GM12878 (cell line): ENCODE measurements around the gene WDR76. TPM values are rescaled to one million over a fixed set of nuclear protein-coding genes. Genes with fewer than 3 reads are reported as not detected.

Experiments
- ATAC-seq: fragments of 200-7000 bp; cut with Tn5 transposase; 3 replicates; pipeline ENCODE4 v1.9.1; 2020; ENCODE audit warnings: mild to moderate bottlenecking, moderate library complexity
- BruUV-seq: library from RNA; stranded (reverse); fragments of 400-500 nt; replicated peaks from 2 replicates; lab custom pipeline; 2021; lab: Mats Ljungman, UMichigan
- CTCF ChIA-PET: fragments of 300-600 bp; sonication (Branson Sonifier 250); formaldehyde crosslinking; extraction: SDS; loops from one replicate; lab custom pipeline; 2021; ENCODE audit warnings: inconsistent platforms; lab: Yijun Ruan, JAX
- POLR2A ChIA-PET: fragments of 350-600 bp; formaldehyde crosslinking; extraction: SDS; loops from one replicate; lab custom pipeline; 2021; ENCODE audit warnings: inconsistent platforms; lab: Charles Lee
- RAD21 ChIA-PET: fragments of 300-600 bp; sonication (Branson Sonifier 250); formaldehyde crosslinking; loops from one replicate; lab custom pipeline; 2023; ENCODE audit warnings: antibody characterized with exemption; ENCODE audit not compliant: unreplicated experiment; lab: Charles Lee
- SMC1A ChIA-PET: fragments of 300-600 bp; sonication (Branson Sonifier 250); formaldehyde crosslinking; loops from one replicate; lab custom pipeline; 2023; ENCODE audit not compliant: unreplicated experiment, uncharacterized antibody; lab: Charles Lee
- DNase-seq: peaks from one replicate; pipeline ENCODE4 v3.0.0-alpha.2; 2011; ENCODE audit warnings: low read depth, low spot score
- FAIRE-seq: peaks from 3 replicates; lab custom pipeline; 2011; peaks lifted over from hg19 to GRCh38; lab: Jason Lieb, UNC
- H2AFZ ChIP-seq: 2 replicates; pipeline ENCODE4 v1.6.0; 2011; ENCODE audit warnings: low read depth, low read length, control low read depth; ENCODE audit not compliant: control insufficient read depth
- H3K27ac ChIP-seq: 2 replicates; pipeline ENCODE4 v1.5.1; 2011; ENCODE audit warnings: control low read depth; ENCODE audit not compliant: control insufficient read depth, insufficient read depth
- H3K27me3 ChIP-seq, 2 experiments: replicated peaks in 1 of 2; 2 replicates each; pipeline versions ENCODE4 v1.6.0 to v1.6.1; 2011; ENCODE audit warnings: low read length in 1 of 2; ENCODE audit not compliant: control insufficient read depth in 2 of 2, insufficient read depth in 2 of 2
- H3K36me3 ChIP-seq, 2 experiments: 2 replicates each; pipeline ENCODE4 v1.5.1; 2011; ENCODE audit warnings: low read length in 1 of 2; ENCODE audit not compliant: control insufficient read depth in 2 of 2, insufficient read depth in 2 of 2
- H3K4me1 ChIP-seq: 2 replicates; pipeline ENCODE4 v1.6.1; 2011; ENCODE audit warnings: mild to moderate bottlenecking, low read length, moderate library complexity, mixed read lengths; ENCODE audit not compliant: control insufficient read depth, insufficient read depth
- H3K4me2 ChIP-seq: 2 replicates; pipeline ENCODE4 v1.6.0; 2011; ENCODE audit warnings: control low read depth; ENCODE audit not compliant: control insufficient read depth, insufficient read depth
- H3K4me3 ChIP-seq: fragments of 200-600 bp; sonication (generic); 2 replicates; pipeline ENCODE4 v1.5.1; 2016
- H3K79me2 ChIP-seq: 2 replicates; pipeline ENCODE4 v1.6.0; 2011; ENCODE audit warnings: low read length; ENCODE audit not compliant: control insufficient read depth, insufficient read depth
- H3K9ac ChIP-seq: 2 replicates; pipeline ENCODE4 v1.8.0; 2011; ENCODE audit warnings: low read length, control low read depth, mixed read lengths; ENCODE audit not compliant: control insufficient read depth, insufficient read depth
- H3K9me3 ChIP-seq: replicated peaks from 3 replicates; pipeline ENCODE4 v1.5.1; 2011; ENCODE audit warnings: mild to moderate bottlenecking, low read length; ENCODE audit not compliant: control insufficient read depth, insufficient read depth
- H4K20me1 ChIP-seq: 2 replicates; pipeline ENCODE4 v1.6.0; 2011; ENCODE audit not compliant: control insufficient read depth, insufficient read depth
- ASH2L ChIP-seq: fragments of 300-600, 200-600 bp; sonication (generic); IDR thresholded peaks from 2 replicates; pipeline ENCODE4 v1.6.1; 2017; ENCODE audit warnings: low read depth, mild to moderate bottlenecking, borderline replicate concordance
- ATF7 ChIP-seq: fragments of 450-650 bp; IDR thresholded peaks from 2 replicates; pipeline ENCODE4 v1.6.1; 2016; ENCODE audit warnings: low read depth, mild to moderate bottlenecking
- CBX5 ChIP-seq: sonication (generic); IDR thresholded peaks from 2 replicates; pipeline ENCODE4 v1.6.1; 2016; ENCODE audit warnings: low read depth, moderate library complexity, mild to moderate bottlenecking, inconsistent platforms
- EED ChIP-seq: sonication (generic); IDR thresholded peaks from 2 replicates; pipeline ENCODE4 v1.6.1; 2016; ENCODE audit warnings: antibody characterized with exemption, low read depth
- FOXM1 ChIP-seq: IDR thresholded peaks from 2 replicates; pipeline ENCODE4 v1.6.1; 2012; ENCODE audit warnings: low read depth, mild to moderate bottlenecking, inconsistent platforms, low read length, moderate library complexity
- RAD21 ChIP-seq: IDR thresholded peaks from 2 replicates; pipeline ENCODE4 v1.6.1; 2011; ENCODE audit warnings: mild to moderate bottlenecking, low read depth, low read length, moderate library complexity; ENCODE audit not compliant: insufficient read depth
- RUNX3 ChIP-seq: IDR thresholded peaks from 2 replicates; pipeline ENCODE4 v1.6.1; 2012; ENCODE audit warnings: low read length, inconsistent platforms
- SMARCA5 ChIP-seq: fragments of 450-650 bp; IDR thresholded peaks from 2 replicates; pipeline ENCODE4 v1.6.1; 2017; ENCODE audit warnings: mild to moderate bottlenecking
- SMC3 ChIP-seq: IDR thresholded peaks from 2 replicates; pipeline ENCODE4 v1.6.1; 2011; ENCODE audit warnings: low read length, improper control_type of control experiment, borderline replicate concordance
- YY1 ChIP-seq: IDR thresholded peaks from 2 replicates; pipeline ENCODE4 v1.6.1; 2011; ENCODE audit warnings: low read depth, mild to moderate bottlenecking, low read length
- WGBS: methylation state at CpG from one replicate; pipeline ENCODE4 v1.1.6; 2016; ENCODE audit warnings: low lambda C conversion rate; ENCODE audit not compliant: insufficient replicate concordance, insufficient coverage; ENCODE audit errors: missing lambda C conversion rate; 5-methylcytosine and 5-hydroxymethylcytosine counted together
- in situ Hi-C: fragments of 300-500 bp; cut with MboI; formaldehyde crosslinking; loops from 9 replicates; pipeline ENCODE4 v1.14.3; 2018; ENCODE audit warnings: mixed read lengths
- intact Hi-C: fragments of 100-400 bp; cut with micrococcal nuclease; formaldehyde crosslinking; loops from one replicate; pipeline ENCODE4 v1.14.2; 2022; ENCODE audit not compliant: unreplicated experiment
- polyA plus RNA-seq, 11 experiments: library from polyadenylated mRNA; depleted of rRNA in 4 of 11; unstranded in 6 of 11; stranded (reverse) in 5 of 11; fragments of >200 nt; fragmentation: Nextera tagmentation in 4 of 11; fragmentation: Illumina TruSeq in 1 of 11; extraction: Ambion mirVana in 4 of 11; extraction: Trizol in 1 of 11; gene quantifications; 1 replicate in 1 of 11; 2 replicates in 10 of 11; pipeline versions ENCODE4 v1.2.1 to v1.2.3, GENCODE V29; 2011 to 2016; ENCODE audit warnings: inconsistent platforms in 2 of 11, missing spikeins in 2 of 11, low read depth in 1 of 11
- total RNA-seq, 4 experiments: library from RNA; depleted of rRNA in 3 of 4; stranded (reverse); fragments of >200 nt in 3 of 4; fragmentation: Illumina TruSeq in 1 of 4; extraction: Trizol in 1 of 4; gene quantifications; 2 replicates each; pipeline versions ENCODE4 v1.2.1 to v1.2.3, GENCODE V29; 2013 to 2021
- TF ChIP-seq, protein P1 (sequence below), 3 experiments: IDR thresholded peaks in 2 of 3; conservative IDR thresholded peaks in 1 of 3; 2 replicates each; pipeline ENCODE4 v1.5.1; 2011; ENCODE audit warnings: low read depth in 3 of 3, low read length in 3 of 3, mild to moderate bottlenecking in 3 of 3, control low read depth in 2 of 3, moderate library complexity in 2 of 3, inconsistent platforms in 1 of 3, mixed read lengths in 1 of 3; ENCODE audit not compliant: control insufficient read depth in 2 of 3, insufficient read depth in 1 of 3; ENCODE audit errors: extremely low read depth in 1 of 3
- TF ChIP-seq, protein P2 (sequence below): IDR thresholded peaks from 2 replicates; pipeline ENCODE4 v1.6.1; 2011; ENCODE audit warnings: low read depth, mild to moderate bottlenecking, low read length, moderate library complexity, borderline replicate concordance; ENCODE audit errors: extremely low read depth

WDR76 gene
- total and polyA plus RNA-seq, 10 of the 15 experiments (the other 5 are each of a cell fraction or from before 2014, with no cell fraction given), result 8.0 to 59.7 (median 34.5) TPM

- CTCF ChIA-PET, result interaction anchor here (0.6 to 6.2 kb wide), 41 partner anchors 8 to 1262 kb away, joined by 3 to 115 read pairs (median 4); no protein-coding TSS in a partner anchor
- no peak overlapping the region for H3K27ac ChIP-seq
- SMC1A ChIA-PET, result interaction anchor here (0.5 to 4.8 kb wide), 26 partner anchors 8 to 833 kb away, joined by 3 to 63 read pairs (median 4); partner anchors contain the start of gene TRIM69
- intact Hi-C loops, result loop anchor here (1.0 to 5.0 kb wide), 3 partner anchors 162 to 415 kb away; no protein-coding TSS in a partner anchor
- no peaks in the 10 kb centered on the region for H3K27me3 ChIP-seq
- POLR2A ChIA-PET, result interaction anchor here (0.5 kb wide), 1 partner anchor 699 kb away, joined by 6 read pairs; no protein-coding TSS in a partner anchor
- 0 out of 2 replicates have a peak overlapping the region, but pooled peaks have one; percentile 15 for H3K4me2 ChIP-seq
- BruUV-seq, result no TSS peak
- RAD21 ChIA-PET, result interaction anchor here (0.7 to 3.2 kb wide), 11 partner anchors 10 to 417 kb away, joined by 3 to 35 read pairs (median 4); no protein-coding TSS in a partner anchor
- H3K4me1 ChIP-seq, result no peaks in the 10 kb centered on the region
- H3K36me3 ChIP-seq, result no peaks in the 10 kb centered on the region
- FAIRE-seq, result peak; percentile 69
- ATAC-seq, result peak; percentile 97
- in situ Hi-C loops, result loop anchor here (5.0 kb wide), 2 partner anchors 163 to 313 kb away; no protein-coding TSS in a partner anchor
- H3K9me3 ChIP-seq, result no peaks in the 10 kb centered on the region
- no peaks in the 10 kb centered on the region for H3K79me2 ChIP-seq
- H3K4me3 ChIP-seq, result no peak overlapping the region
- no peak for TF ChIP-seq CBX5
- TF ChIP-seq SMC3, result peak; percentile 95
- peak; percentile 35; the same call in 1 of the 2 replicates for TF ChIP-seq RUNX3
- TF ChIP-seq EED, result 0 out of 2 replicates have a peak, but pooled peaks have one; percentile 33
- TF ChIP-seq YY1, result peak; percentile 80
- TF ChIP-seq, protein P1, sequence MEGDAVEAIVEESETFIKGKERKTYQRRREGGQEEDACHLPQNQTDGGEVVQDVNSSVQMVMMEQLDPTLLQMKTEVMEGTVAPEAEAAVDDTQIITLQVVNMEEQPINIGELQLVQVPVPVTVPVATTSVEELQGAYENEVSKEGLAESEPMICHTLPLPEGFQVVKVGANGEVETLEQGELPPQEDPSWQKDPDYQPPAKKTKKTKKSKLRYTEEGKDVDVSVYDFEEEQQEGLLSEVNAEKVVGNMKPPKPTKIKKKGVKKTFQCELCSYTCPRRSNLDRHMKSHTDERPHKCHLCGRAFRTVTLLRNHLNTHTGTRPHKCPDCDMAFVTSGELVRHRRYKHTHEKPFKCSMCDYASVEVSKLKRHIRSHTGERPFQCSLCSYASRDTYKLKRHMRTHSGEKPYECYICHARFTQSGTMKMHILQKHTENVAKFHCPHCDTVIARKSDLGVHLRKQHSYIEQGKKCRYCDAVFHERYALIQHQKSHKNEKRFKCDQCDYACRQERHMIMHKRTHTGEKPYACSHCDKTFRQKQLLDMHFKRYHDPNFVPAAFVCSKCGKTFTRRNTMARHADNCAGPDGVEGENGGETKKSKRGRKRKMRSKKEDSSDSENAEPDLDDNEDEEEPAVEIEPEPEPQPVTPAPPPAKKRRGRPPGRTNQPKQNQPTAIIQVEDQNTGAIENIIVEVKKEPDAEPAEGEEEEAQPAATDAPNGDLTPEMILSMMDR (IDR thresholded peaks at IDR 0.05 in 2 of 3, conservative IDR thresholded peaks at IDR 0.05 in 1 of 3; ENCODE audit: control insufficient read depth in 2 of 3, extremely low read depth in 1 of 3, insufficient read depth in 1 of 3, low read depth in 3 of 3, low read length in 3 of 3), result peak; percentile 75 to 89 (median 82)
- peak; percentile 99 for TF ChIP-seq RAD21
- no peak for TF ChIP-seq ATF7
- peak; percentile 39; the same call in 1 of the 2 replicates for TF ChIP-seq SMARCA5
- TF ChIP-seq, protein P2, sequence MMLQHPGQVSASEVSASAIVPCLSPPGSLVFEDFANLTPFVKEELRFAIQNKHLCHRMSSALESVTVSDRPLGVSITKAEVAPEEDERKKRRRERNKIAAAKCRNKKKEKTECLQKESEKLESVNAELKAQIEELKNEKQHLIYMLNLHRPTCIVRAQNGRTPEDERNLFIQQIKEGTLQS, result 0 out of 2 replicates have a peak, but pooled peaks have one; percentile 6
- TF ChIP-seq FOXM1, result 0 out of 2 replicates have a peak, but pooled peaks have one; percentile 27
- TF ChIP-seq ASH2L, result no peak
- TF ChIP-seq, all 136 proteins: peak for 9
- Histone ChIP-seq H4K20me1 (no peaks in the 10 kb centered on the region), H2AFZ (peak overlapping the region; percentile 22), H3K9ac (no peak overlapping the region)
- WGBS, result 7% methylated on average over 8 of the region's 8 CpGs
- DNase-seq, result peak; percentile 7
Observed at GRCh38 chr15:43903864-43904290, 77.1 kb downstream of the WDR76 start.
